Upper lobe of left lung (tissue), 4 donors: ENCODE results near the gene NVL.
"Not testable (repeated sequence)": the region's sequence is repeated elsewhere in the genome, so short reads cannot be mapped to it uniquely, and the experiment has no call there.

Experiments used
- CTCF ChIP-seq, 6 experiments: fragments of 450-650 bp in 4 of 6; fragments of 200-600 bp in 2 of 6; sonication (generic) in 2 of 6; IDR thresholded peaks; one replicate each; pipeline ENCODE4 v1.5.1; 2016 to 2019; ENCODE audit warnings: antibody characterized with exemption in 6 of 6
- EP300 ChIP-seq, 4 donors: sonication (generic); formaldehyde crosslinking; IDR thresholded peaks; one replicate each; pipeline ENCODE4 v1.5.1; 2017; ENCODE audit warnings: antibody characterized with exemption in 4 of 4, control low read depth in 2 of 4
- POLR2A ChIP-seq, 4 donors: fragments of 450-650 bp; IDR thresholded peaks; one replicate each; pipeline ENCODE4 v1.5.1; 2016 to 2017; ENCODE audit warnings: antibody characterized with exemption in 4 of 4, mild to moderate bottlenecking in 2 of 4
- POLR2AphosphoS5 ChIP-seq, 2 donors: sonication (generic); formaldehyde crosslinking; IDR thresholded peaks; one replicate each; pipeline ENCODE4 v1.5.1; 2017; ENCODE audit warnings: antibody characterized with exemption in 2 of 2

GRCh38 chr1:224311503-224311902 lies 18.5 kb downstream of the NVL start:
- TF ChIP-seq CTCF, POLR2AphosphoS5, POLR2A, EP300 (IDR thresholded peaks at IDR 0.05): not testable (repeated sequence)
